Karpas-422 (cell line): ENCODE results near the gene RGS5. TPM values are rescaled to one million over a fixed set of nuclear protein-coding genes. Genes with fewer than 3 reads are reported as not detected.

Experiments used
- DNase-seq: peaks from one replicate; pipeline ENCODE4 v3.0.0-alpha.2; 2015
- H2AFZ ChIP-seq: fragments of 200-600 bp; sonication (generic); 2 replicates; pipeline ENCODE4 v1.6.1; 2014; ENCODE audit warnings: antibody characterized with exemption, low read length, mixed read lengths
- H3K27ac ChIP-seq: fragments of 200-600 bp; sonication (generic); 2 replicates; pipeline ENCODE4 v1.5.1; 2014; ENCODE audit warnings: mild to moderate bottlenecking, low read length, moderate library complexity
- H3K27me3 ChIP-seq: fragments of 200-600 bp; sonication (generic); 2 replicates; pipeline ENCODE4 v1.6.1; 2014; ENCODE audit warnings: low read length, mixed read lengths
- H3K36me3 ChIP-seq: fragments of 200-600 bp; sonication (generic); 2 replicates; pipeline ENCODE4 v1.6.1; 2014; ENCODE audit warnings: low read length, mixed read lengths; ENCODE audit not compliant: insufficient read depth
- H3K4me1 ChIP-seq: fragments of 200-600 bp; sonication (generic); 2 replicates; pipeline ENCODE4 v1.6.1; 2014; ENCODE audit warnings: mild to moderate bottlenecking, low read length, mixed read lengths
- H3K4me2 ChIP-seq: fragments of 200-600 bp; sonication (generic); 2 replicates; pipeline ENCODE4 v1.6.1; 2014; ENCODE audit warnings: low read length, low read depth, mild to moderate bottlenecking; ENCODE audit not compliant: poor library complexity, severe bottlenecking
- H3K4me3 ChIP-seq: fragments of 200-600 bp; sonication (generic); 2 replicates; pipeline ENCODE4 v1.5.1; 2014; ENCODE audit warnings: mild to moderate bottlenecking, antibody characterized with exemption, low read length, mixed read lengths
- H3K79me2 ChIP-seq: fragments of 200-600 bp; sonication (generic); 2 replicates; pipeline ENCODE4 v1.6.1; 2014; ENCODE audit warnings: mild to moderate bottlenecking, low read length, mixed read lengths
- H3K9ac ChIP-seq: fragments of 200-600 bp; sonication (generic); 2 replicates; pipeline ENCODE4 v1.6.0; 2014; ENCODE audit warnings: low read length
- H3K9me2 ChIP-seq: fragments of 200-600 bp; sonication (generic), shearing (Covaris generic); replicated peaks from 2 replicates; pipeline ENCODE4 v1.6.0; 2014; ENCODE audit warnings: mild to moderate bottlenecking, low read length, moderate library complexity; ENCODE audit not compliant: insufficient read depth
- H3K9me3 ChIP-seq: fragments of 300-700, 200-600 bp; sonication (generic); 2 replicates; pipeline ENCODE4 v1.6.1; 2014; ENCODE audit warnings: low read length, mixed read lengths
- H4K20me1 ChIP-seq: fragments of 200-600 bp; sonication (generic); 2 replicates; pipeline ENCODE4 v1.6.1; 2014; ENCODE audit warnings: mild to moderate bottlenecking, antibody characterized with exemption, low read length, low read depth; ENCODE audit not compliant: insufficient read depth
- total RNA-seq: library from RNA; depleted of rRNA; stranded (reverse); fragments of >200 nt; shearing (Covaris generic); gene quantifications from 2 replicates; pipeline ENCODE4 v1.2.3, GENCODE V29; 2014; ENCODE audit warnings: low replicate concordance

RGS5 gene
- total RNA-seq, 1 experiment from 2014 or later, result 4.5 TPM

- Histone ChIP-seq H3K27ac (no peak overlapping the region), H3K9me3 (no peaks in the 10 kb centered on the region), H3K4me3 (no peak overlapping the region)
These were observed 70.7 kb downstream of the RGS5 start for GRCh38 chr1:163131981-163132380.

GRCh38 chr1:163130225-163130856 is 72.4 kb downstream of the RGS5 start:
- DNase-seq, result no peak
- no peaks in the 10 kb centered on the region for H3K9me2 ChIP-seq
- no peaks in the 10 kb centered on the region for H3K27me3 ChIP-seq
- H3K9me3 ChIP-seq, result no peaks in the 10 kb centered on the region
- H4K20me1 ChIP-seq, result no peaks in the 10 kb centered on the region
- H3K79me2 ChIP-seq, result no peaks in the 10 kb centered on the region
- no peak overlapping the region for H3K27ac ChIP-seq
- H3K4me3 ChIP-seq, result no peak overlapping the region
- H2AFZ ChIP-seq, result no peak overlapping the region
- H3K4me2 ChIP-seq, result no peak overlapping the region
- H3K9ac ChIP-seq, result no peak overlapping the region
- no peaks in the 10 kb centered on the region for H3K36me3 ChIP-seq
- H3K4me1 ChIP-seq, result peaks cover 8% of the 10 kb centered on the region

More at GRCh38 chr1:163131981-163132380, 70.7 kb downstream of the RGS5 start:
- Histone ChIP-seq H4K20me1 (no peaks in the 10 kb centered on the region), H3K9me2 (no peaks in the 10 kb centered on the region), H3K9ac (no peak overlapping the region), H3K36me3 (no peaks in the 10 kb centered on the region), H3K4me1 (peaks cover 8% of the 10 kb centered on the region), H2AFZ (no peak overlapping the region), H3K4me2 (no peak overlapping the region), H3K79me2 (no peaks in the 10 kb centered on the region), H3K27me3 (no peaks in the 10 kb centered on the region)
- no peak for DNase-seq

- Histone ChIP-seq H3K9ac (no peak overlapping the region), H3K4me3 (no peak overlapping the region), H3K27me3 (no peaks in the 10 kb centered on the region), H3K27ac (no peak overlapping the region), H4K20me1 (no peaks in the 10 kb centered on the region), H3K9me2 (no peaks in the 10 kb centered on the region), H3K79me2 (no peaks in the 10 kb centered on the region), H2AFZ (no peak overlapping the region), H3K9me3 (no peaks in the 10 kb centered on the region), H3K36me3 (no peaks in the 10 kb centered on the region), H3K4me1 (peaks cover 2% of the 10 kb centered on the region), H3K4me2 (no peak overlapping the region)
- no peak for DNase-seq
These were observed 74.4 kb downstream of the RGS5 start for GRCh38 chr1:163128282-163128681.

DNA sequence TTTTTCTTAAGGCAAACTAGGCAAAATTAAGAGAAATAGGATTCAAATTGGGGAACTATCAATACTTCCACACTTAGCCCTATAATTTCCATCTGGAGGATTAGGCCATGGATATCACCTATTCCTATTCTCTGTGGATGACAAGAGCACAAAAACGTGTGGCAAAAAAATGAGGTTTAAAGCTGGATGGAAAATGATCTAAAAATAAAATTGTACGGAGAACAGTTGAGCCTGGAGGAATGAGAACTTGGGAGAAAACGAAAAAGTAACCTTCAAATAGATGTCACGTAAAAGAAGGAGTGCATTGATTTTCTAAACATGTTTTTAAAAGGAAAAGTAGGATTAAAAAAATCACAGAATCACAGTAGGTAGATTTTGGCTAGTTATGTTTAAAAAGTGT is 77.9 kb downstream of the RGS5 start:
- Histone ChIP-seq H3K79me2 (no peaks in the 10 kb centered on the region), H2AFZ (no peak overlapping the region), H3K4me1 (peaks cover 9% of the 10 kb centered on the region; the same call in 1 of the 2 replicates)

GRCh38 chr1:163120372-163120771 is 82.3 kb downstream of the RGS5 start:
- Histone ChIP-seq H2AFZ (no peak overlapping the region), H3K27me3 (no peaks in the 10 kb centered on the region), H3K9me3 (no peaks in the 10 kb centered on the region), H3K4me1 (peaks cover 20% of the 10 kb centered on the region), H3K9ac (no peak overlapping the region), H3K79me2 (no peaks in the 10 kb centered on the region), H3K4me2 (no peak overlapping the region), H3K4me3 (no peak overlapping the region), H3K9me2 (0 out of 2 replicates have a peak, but pooled peaks cover 2% of the 10 kb centered on the region), H4K20me1 (no peaks in the 10 kb centered on the region), H3K27ac (no peak overlapping the region), H3K36me3 (no peaks in the 10 kb centered on the region)
- no peak for DNase-seq

More for the DNA sequence above, 77.9 kb downstream of the RGS5 start:
- Histone ChIP-seq H3K4me3 (no peak overlapping the region), H4K20me1 (no peaks in the 10 kb centered on the region), H3K4me2 (no peak overlapping the region), H3K27me3 (no peaks in the 10 kb centered on the region), H3K9me3 (no peaks in the 10 kb centered on the region), H3K36me3 (no peaks in the 10 kb centered on the region), H3K9me2 (no peaks in the 10 kb centered on the region), H3K9ac (no peak overlapping the region), H3K27ac (no peak overlapping the region)
- DNase-seq, result no peak

DNA sequence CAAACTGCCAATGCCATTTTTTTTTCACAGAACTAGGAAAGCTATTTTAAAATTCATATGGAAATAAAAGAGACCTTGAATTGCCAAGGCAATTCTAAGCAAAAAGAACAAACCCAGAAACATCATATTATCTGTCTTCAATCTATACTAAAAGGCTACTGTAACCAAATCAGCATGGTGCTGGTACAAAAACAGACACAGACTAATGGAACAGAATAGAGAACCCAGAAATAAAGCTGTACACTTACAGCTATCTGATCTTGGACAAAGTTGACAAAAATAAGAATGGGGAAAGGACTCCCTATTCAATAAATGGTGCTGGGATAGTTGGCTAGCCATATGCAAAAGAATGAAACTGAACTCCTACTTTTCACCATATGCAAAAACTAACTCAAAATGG is 83.0 kb downstream of the RGS5 start:
- H3K9me3 ChIP-seq, result no peaks in the 10 kb centered on the region
- peaks cover 20% of the 10 kb centered on the region for H3K4me1 ChIP-seq
- no peak overlapping the region for H3K4me2 ChIP-seq
- H3K9me2 ChIP-seq, result 0 out of 2 replicates have a peak, but pooled peaks cover 2% of the 10 kb centered on the region
- no peak overlapping the region for H3K9ac ChIP-seq
- no peak overlapping the region for H3K27ac ChIP-seq
- H3K27me3 ChIP-seq, result no peaks in the 10 kb centered on the region
- DNase-seq, result no peak
- H2AFZ ChIP-seq, result no peak overlapping the region
- H3K4me3 ChIP-seq, result no peak overlapping the region
- H3K79me2 ChIP-seq, result no peaks in the 10 kb centered on the region
- no peaks in the 10 kb centered on the region for H3K36me3 ChIP-seq
- no peaks in the 10 kb centered on the region for H4K20me1 ChIP-seq

- Histone ChIP-seq H3K27ac (no peak overlapping the region), H3K9me2 (0 out of 2 replicates have a peak, but pooled peaks cover 2% of the 10 kb centered on the region), H3K9ac (no peak overlapping the region), H3K4me3 (no peak overlapping the region), H3K79me2 (no peaks in the 10 kb centered on the region), H3K36me3 (no peaks in the 10 kb centered on the region), H3K4me2 (no peak overlapping the region), H4K20me1 (no peaks in the 10 kb centered on the region), H3K27me3 (no peaks in the 10 kb centered on the region), H3K9me3 (no peaks in the 10 kb centered on the region), H2AFZ (no peak overlapping the region), H3K4me1 (peaks cover 14% of the 10 kb centered on the region)
- no peak for DNase-seq
These were observed 86.8 kb downstream of the RGS5 start for GRCh38 chr1:163115887-163116286.

DNA sequence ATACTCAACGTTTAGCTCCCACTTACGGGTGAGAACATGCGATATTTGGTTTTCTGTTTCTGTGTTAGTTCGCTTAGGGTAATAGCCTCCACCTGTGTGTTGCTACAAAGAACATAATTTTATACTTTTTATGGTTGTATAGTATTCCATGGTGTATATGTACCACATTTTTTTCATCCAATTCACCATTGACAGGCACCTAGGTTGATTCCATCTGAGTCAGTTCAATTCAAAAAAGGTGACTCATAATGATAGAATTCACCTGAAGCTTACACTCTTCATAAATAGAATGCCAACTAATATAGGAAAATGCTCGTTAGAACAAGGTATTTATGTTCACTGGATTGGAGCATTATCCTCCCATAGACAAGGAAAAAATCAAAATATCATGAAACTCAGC is 95.1 kb downstream of the RGS5 start:
- Histone ChIP-seq H4K20me1 (no peaks in the 10 kb centered on the region), H3K4me3 (no peak overlapping the region), H3K9me3 (no peaks in the 10 kb centered on the region), H3K4me2 (no peak overlapping the region), H3K27ac (no peak overlapping the region), H2AFZ (no peak overlapping the region), H3K36me3 (no peaks in the 10 kb centered on the region), H3K27me3 (no peaks in the 10 kb centered on the region), H3K79me2 (no peaks in the 10 kb centered on the region), H3K9ac (no peak overlapping the region), H3K4me1 (no peaks in the 10 kb centered on the region), H3K9me2 (no peaks in the 10 kb centered on the region)
- no peak for DNase-seq
